Osteoblast (primary cell): ENCODE results near the gene TNFRSF4. TPM values are rescaled to one million over a fixed set of nuclear protein-coding genes. Genes with fewer than 3 reads are reported as not detected.

ENCODE experiments used
- DNase-seq: peaks from one replicate; pipeline ENCODE4 v3.0.0; 2011; ENCODE audit warnings: low spot score, mixed read lengths; ENCODE audit not compliant: insufficient read length; ENCODE audit errors: missing footprints
- H2AFZ ChIP-seq: 2 replicates; pipeline ENCODE4 v1.6.0; 2011; ENCODE audit warnings: mild to moderate bottlenecking, low read length
- H3K27ac ChIP-seq: 2 replicates; pipeline ENCODE4 v1.5.1; 2011; ENCODE audit warnings: mild to moderate bottlenecking, low read depth, low read length, moderate library complexity
- H3K27me3 ChIP-seq: 2 replicates; pipeline ENCODE4 v1.6.0; 2012; ENCODE audit warnings: mild to moderate bottlenecking, control low read depth, inconsistent platforms, low read length, moderate library complexity; ENCODE audit not compliant: insufficient read depth
- H3K36me3 ChIP-seq: 2 replicates; pipeline ENCODE4 v1.5.1; 2011; ENCODE audit warnings: mild to moderate bottlenecking, low read length, control low read depth, moderate library complexity; ENCODE audit not compliant: insufficient read depth
- H3K4me1 ChIP-seq: 2 replicates; pipeline ENCODE4 v1.5.1; 2011; ENCODE audit warnings: mild to moderate bottlenecking, low read length, control low read depth, moderate library complexity; ENCODE audit not compliant: insufficient read depth
- H3K4me2 ChIP-seq: 2 replicates; pipeline ENCODE4 v1.6.0; 2011; ENCODE audit warnings: mild to moderate bottlenecking, low read length; ENCODE audit not compliant: insufficient read depth
- H3K4me3 ChIP-seq: fragments of 200-600 bp; sonication (generic); 3 replicates; pipeline ENCODE4 v1.5.1; 2012; ENCODE audit warnings: mild to moderate bottlenecking, low read length, inconsistent platforms; ENCODE audit not compliant: insufficient read depth
- H3K79me2 ChIP-seq: 2 replicates; pipeline ENCODE4 v1.6.0; 2012; ENCODE audit warnings: mild to moderate bottlenecking, low read length, control low read depth, inconsistent platforms; ENCODE audit not compliant: insufficient read depth
- H3K9me3 ChIP-seq: 2 replicates; pipeline ENCODE4 v1.5.1; 2011; ENCODE audit warnings: low read depth, low read length, control low read depth
- H4K20me1 ChIP-seq: 2 replicates; pipeline ENCODE4 v1.6.0; 2012; ENCODE audit warnings: mild to moderate bottlenecking, low read length, control low read depth; ENCODE audit not compliant: insufficient read depth
- total RNA-seq: library from RNA; depleted of rRNA; stranded (reverse); fragments of >200 nt; gene quantifications from 2 replicates; pipeline ENCODE4 v1.2.3, GENCODE V29; 2012
- TF ChIP-seq, protein P1 (sequence below): IDR thresholded peaks from 2 replicates; pipeline ENCODE4 v1.5.1; 2011; ENCODE audit warnings: mild to moderate bottlenecking, low read depth, low read length, moderate library complexity; ENCODE audit errors: extremely low read depth

Gene TNFRSF4
- total RNA-seq, 1 donor: under 0.01 TPM

DNA sequence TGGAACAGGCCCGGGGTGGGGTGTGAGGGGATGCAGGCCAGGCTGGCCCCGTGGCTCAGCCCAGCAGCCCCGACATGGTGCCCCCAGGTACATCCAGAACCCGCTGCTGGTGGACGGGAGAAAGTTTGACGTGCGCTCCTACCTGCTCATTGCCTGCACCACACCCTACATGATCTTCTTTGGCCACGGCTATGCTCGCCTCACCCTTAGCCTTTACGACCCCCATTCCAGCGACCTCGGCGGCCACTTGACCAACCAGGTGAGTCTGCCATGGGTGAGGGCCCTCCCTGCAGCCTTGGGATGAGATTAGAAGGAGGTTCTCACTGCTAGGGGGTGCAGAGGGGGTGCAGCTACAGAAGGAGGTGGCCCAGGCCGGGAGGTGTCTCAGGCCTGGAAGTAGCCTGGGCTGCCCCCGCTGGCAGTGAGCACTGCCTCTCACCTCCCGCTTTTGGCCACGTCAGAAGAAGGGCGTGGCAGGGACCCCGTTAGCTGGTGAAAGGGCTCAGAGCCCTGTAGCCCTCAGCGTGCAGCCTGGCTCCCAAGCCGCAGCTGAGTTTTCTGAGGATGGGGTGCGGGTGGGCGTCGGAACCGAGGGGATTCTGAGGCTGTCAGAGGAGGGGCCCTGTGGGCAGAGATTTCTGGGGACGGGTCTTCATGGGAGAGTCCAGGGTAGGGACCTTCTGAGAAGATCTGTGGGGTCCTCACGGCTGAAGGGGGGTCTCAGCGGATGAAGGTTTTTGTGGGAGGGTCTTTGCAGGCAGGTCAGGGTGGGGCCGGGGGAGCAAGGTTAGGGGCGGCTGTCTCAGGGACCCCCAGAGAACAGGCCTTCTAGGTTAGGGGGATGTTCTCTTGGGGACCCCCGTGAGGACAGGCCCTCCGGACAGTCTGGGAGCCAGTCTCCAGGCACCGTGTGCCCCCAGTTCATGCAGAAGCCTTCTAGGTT is 29.8 kb downstream of the TNFRSF4 start:
- Histone ChIP-seq H3K36me3 (no peaks in the 10 kb centered on the region), H3K79me2 (no peaks in the 10 kb centered on the region), H4K20me1 (no peaks in the 10 kb centered on the region), H3K4me3 (no peak overlapping the region), H3K27ac (no peak overlapping the region), H3K9me3 (no peaks in the 10 kb centered on the region), H3K4me2 (no peak overlapping the region), H3K27me3 (peaks cover 7% of the 10 kb centered on the region), H3K4me1 (no peaks in the 10 kb centered on the region), H2AFZ (no peak overlapping the region)
- TF ChIP-seq, protein P1, sequence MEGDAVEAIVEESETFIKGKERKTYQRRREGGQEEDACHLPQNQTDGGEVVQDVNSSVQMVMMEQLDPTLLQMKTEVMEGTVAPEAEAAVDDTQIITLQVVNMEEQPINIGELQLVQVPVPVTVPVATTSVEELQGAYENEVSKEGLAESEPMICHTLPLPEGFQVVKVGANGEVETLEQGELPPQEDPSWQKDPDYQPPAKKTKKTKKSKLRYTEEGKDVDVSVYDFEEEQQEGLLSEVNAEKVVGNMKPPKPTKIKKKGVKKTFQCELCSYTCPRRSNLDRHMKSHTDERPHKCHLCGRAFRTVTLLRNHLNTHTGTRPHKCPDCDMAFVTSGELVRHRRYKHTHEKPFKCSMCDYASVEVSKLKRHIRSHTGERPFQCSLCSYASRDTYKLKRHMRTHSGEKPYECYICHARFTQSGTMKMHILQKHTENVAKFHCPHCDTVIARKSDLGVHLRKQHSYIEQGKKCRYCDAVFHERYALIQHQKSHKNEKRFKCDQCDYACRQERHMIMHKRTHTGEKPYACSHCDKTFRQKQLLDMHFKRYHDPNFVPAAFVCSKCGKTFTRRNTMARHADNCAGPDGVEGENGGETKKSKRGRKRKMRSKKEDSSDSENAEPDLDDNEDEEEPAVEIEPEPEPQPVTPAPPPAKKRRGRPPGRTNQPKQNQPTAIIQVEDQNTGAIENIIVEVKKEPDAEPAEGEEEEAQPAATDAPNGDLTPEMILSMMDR: no peak
- DNase-seq: peak; percentile 84

DNA sequence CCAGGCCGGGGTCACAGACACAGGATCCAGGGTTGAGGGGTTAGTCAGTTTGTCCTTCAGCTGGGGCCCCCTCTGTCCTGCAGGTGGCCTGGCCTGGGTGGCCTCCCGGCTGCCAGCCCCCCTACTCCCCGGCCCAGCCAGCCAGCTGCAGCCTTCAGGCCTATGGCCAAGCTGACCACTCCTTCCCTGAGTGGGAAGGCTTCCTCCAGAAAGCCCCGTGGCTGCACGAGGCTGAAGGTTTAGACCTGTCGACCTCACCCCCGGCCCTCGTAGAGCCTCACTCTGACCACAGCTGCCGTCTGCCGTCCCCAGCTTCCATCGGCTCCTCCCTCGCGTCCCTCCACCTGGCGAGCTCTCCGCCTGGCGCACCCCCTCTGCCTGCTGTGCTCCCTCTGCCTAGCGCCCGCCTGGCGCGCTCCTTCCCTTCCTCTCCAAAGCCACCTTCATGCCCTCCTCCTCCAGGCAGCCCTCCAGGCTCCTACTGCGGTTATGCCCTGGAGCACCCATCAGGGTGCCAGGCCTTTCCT is 30.7 kb downstream of the TNFRSF4 start:
- H3K27me3 ChIP-seq: no peaks in the 10 kb centered on the region
- no peak overlapping the region for H3K27ac ChIP-seq
- no peaks in the 10 kb centered on the region for H3K4me1 ChIP-seq
- H3K4me2 ChIP-seq: no peak overlapping the region
- peak; percentile 74 for DNase-seq
- TF ChIP-seq, protein P1: no peak
- no peaks in the 10 kb centered on the region for H3K79me2 ChIP-seq
- H4K20me1 ChIP-seq: no peaks in the 10 kb centered on the region
- H3K36me3 ChIP-seq: no peaks in the 10 kb centered on the region
- H2AFZ ChIP-seq: no peak overlapping the region
- H3K9me3 ChIP-seq: no peaks in the 10 kb centered on the region
- no peak overlapping the region for H3K4me3 ChIP-seq

DNA sequence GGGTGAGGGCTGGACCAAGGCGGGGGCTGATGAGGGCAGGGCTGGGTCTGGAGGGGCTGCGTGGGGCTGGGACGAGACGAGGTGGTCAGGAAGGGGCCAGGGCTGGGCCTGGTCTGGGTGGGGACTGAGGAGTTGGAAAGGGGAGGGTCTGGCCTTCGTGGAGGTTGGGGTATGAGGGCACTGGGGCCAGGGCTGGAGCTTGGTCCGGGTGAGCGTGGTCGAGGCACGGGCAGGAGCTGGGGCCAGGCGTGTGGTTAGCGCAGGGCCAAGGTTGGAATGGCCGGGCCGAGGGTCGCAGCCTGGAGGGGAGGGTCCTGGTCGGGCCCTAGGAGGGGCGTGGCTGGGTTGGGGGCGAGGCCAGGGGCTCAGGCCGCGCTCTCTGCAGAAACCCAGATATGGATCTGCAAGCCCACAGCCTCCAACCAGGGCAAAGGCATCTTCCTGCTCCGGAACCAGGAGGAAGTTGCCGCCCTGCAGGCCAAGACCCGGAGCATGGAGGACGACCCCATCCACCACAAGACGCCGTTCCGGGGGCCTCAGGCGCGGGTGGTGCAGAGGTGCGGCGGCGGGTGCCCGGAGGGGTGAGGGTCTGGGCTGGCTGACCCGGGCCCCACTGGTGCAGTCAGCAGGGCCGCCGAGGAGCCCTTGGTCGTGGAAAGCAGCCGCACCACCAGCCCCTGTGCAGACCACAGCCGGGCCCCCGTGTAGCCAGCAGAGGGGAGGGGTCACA is 31.3 kb downstream of the TNFRSF4 start:
- no peak overlapping the region for H3K4me3 ChIP-seq
- peak; percentile 43 for DNase-seq
- H2AFZ ChIP-seq: no peak overlapping the region
- no peaks in the 10 kb centered on the region for H3K27me3 ChIP-seq
- H3K4me2 ChIP-seq: no peak overlapping the region
- no peaks in the 10 kb centered on the region for H3K9me3 ChIP-seq
- H3K27ac ChIP-seq: no peak overlapping the region
- no peaks in the 10 kb centered on the region for H3K36me3 ChIP-seq
- no peaks in the 10 kb centered on the region for H3K4me1 ChIP-seq
- no peaks in the 10 kb centered on the region for H3K79me2 ChIP-seq
- TF ChIP-seq, protein P1: no peak
- H4K20me1 ChIP-seq: no peaks in the 10 kb centered on the region
